GM21529 (cell line): ENCODE results near the gene KIAA1671.

Experiments
- ATAC-seq: cut with Tn5 transposase; IDR thresholded peaks from one replicate; pipeline ENCODE4 v1.9.1; 2021; ENCODE audit not compliant: unreplicated experiment

Gene KIAA1671

GRCh38 chr22:25134451-25134850, 181.9 kb downstream of the KIAA1671 start:
- no peak for ATAC-seq

GRCh38 chr22:25136953-25137576, 184.5 kb downstream of the KIAA1671 start:
- no peak for ATAC-seq

- no peak for ATAC-seq
Observed at GRCh38 chr22:25137577-25138525, 185.3 kb downstream of the KIAA1671 start.

GRCh38 chr22:25139062-25139461, 186.5 kb downstream of the KIAA1671 start:
- ATAC-seq = no peak

- no peak for ATAC-seq
Observed at GRCh38 chr22:25142102-25142501, 189.6 kb downstream of the KIAA1671 start.

- ATAC-seq = no peak
Observed at GRCh38 chr22:25143156-25144076, 190.9 kb downstream of the KIAA1671 start.

GRCh38 chr22:25144522-25144921, 192.0 kb downstream of the KIAA1671 start:
- no peak for ATAC-seq

- ATAC-seq = no peak
Observed at GRCh38 chr22:25146307-25146706, 193.8 kb downstream of the KIAA1671 start.

GRCh38 chr22:25146906-25147641, 194.6 kb downstream of the KIAA1671 start:
- ATAC-seq = no peak

- ATAC-seq = no peak
Observed at GRCh38 chr22:25147642-25147928, 195.1 kb downstream of the KIAA1671 start.

GRCh38 chr22:25148149-25148691, 195.7 kb downstream of the KIAA1671 start:
- no peak for ATAC-seq

- ATAC-seq = no peak
Observed at GRCh38 chr22:25149014-25149413, 196.5 kb downstream of the KIAA1671 start.

- no peak for ATAC-seq
Observed at GRCh38 chr22:25153961-25154666, 201.6 kb downstream of the KIAA1671 start.

- no peak for ATAC-seq
Observed at GRCh38 chr22:25154667-25154999, 202.1 kb downstream of the KIAA1671 start.

GRCh38 chr22:25156736-25157135, 204.2 kb downstream of the KIAA1671 start:
- no peak for ATAC-seq

GRCh38 chr22:25159028-25159427, 206.5 kb downstream of the KIAA1671 start:
- ATAC-seq = no peak

GRCh38 chr22:25160120-25160996, 207.8 kb downstream of the KIAA1671 start:
- ATAC-seq = no peak

GRCh38 chr22:25161017-25161915, 208.8 kb downstream of the KIAA1671 start:
- no peak for ATAC-seq
